HG02763 (cell line): Measurements from ENCODE around the gene GOPC.

Source experiments
- ATAC-seq: cut with Tn5 transposase; IDR thresholded peaks from one replicate; pipeline ENCODE4 v1.9.1; 2021; ENCODE audit warnings: mild to moderate bottlenecking, moderate library complexity; ENCODE audit not compliant: unreplicated experiment

The GOPC gene

DNA sequence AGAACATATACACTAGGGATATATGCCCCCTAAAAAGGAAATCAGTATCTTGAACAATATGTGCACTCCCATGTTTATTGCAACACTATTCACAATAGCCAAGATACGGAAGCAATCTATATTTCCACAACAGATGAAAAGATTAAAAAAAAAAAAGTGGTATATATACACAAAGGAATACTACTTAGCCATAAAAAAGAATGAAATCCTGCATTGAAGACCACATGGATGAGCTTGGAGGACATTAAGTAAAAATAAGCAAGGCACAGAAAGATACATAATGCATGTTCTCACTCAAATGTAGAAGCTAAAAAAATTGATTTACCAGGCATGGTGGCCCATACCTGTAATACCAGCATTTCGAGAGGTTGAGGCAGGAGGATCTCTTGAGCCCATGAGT, 4.6 kb downstream of the GOPC start:
- no peak for ATAC-seq

DNA sequence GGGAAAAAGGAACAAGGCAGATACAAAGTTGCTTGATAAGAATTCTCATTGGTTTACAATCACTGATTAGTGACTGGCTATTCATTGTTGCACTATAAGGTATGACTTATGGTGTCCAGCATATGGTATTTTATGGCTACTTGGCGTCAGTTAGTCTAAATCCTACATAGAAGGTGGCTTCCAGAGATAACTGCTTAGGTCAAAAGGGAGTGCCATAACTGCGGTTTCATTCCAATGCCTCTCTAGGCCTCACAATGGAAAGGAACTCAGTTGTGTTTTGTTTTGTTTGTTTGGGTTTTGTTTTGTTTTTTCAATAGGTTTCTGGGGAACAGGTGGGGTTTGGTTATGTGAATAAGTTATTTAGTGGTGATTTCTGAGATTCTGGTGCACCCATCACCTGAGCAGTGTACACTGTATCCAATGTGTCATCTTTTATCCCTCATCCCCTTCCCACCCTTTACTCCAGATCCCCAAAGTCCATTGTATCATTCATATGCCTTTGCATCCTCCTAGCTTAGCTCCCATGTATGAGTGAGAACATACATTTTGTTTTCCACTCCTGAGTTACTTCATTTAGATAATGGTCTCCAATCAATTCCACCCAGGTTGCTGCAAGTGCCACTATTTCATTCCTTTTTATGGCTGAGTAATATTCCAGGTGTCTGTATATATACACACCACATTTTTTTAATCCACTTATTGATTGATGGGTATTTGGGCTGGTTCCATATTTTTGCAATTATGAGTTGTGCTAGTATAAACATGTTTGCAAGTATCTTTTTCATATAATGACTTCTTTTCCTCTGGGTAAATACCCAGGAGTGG, 7.0 kb downstream of the GOPC start:
- ATAC-seq = no peak

- no peak for ATAC-seq
Observed at GRCh38 chr6:117592983-117593759, 9.1 kb downstream of the GOPC start.

- no peak for ATAC-seq
Observed at GRCh38 chr6:117591405-117591804, 10.9 kb downstream of the GOPC start.

DNA sequence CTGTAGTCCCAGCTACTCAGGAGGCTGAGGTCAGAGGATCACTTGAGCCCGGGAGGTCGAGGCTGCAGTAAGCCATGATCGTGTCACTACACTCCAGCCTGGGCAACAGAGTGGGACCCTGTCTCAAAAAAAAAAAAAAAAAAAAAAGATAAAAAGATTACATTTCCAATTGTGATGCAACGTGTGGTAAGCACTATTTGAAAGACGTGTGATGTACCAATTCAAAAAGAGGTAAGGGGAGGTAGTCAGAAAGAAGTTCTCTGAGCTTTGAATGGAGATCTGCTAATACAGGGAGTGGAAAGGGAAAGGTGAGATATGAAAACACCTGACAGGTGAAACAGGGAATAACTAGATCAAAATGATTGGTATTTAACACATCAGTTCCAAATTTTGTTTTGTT, 11.9 kb downstream of the GOPC start:
- ATAC-seq = no peak

GRCh38 chr6:117585647-117586046, 16.7 kb downstream of the GOPC start:
- no peak for ATAC-seq

GRCh38 chr6:117574198-117574597, 28.1 kb downstream of the GOPC start:
- ATAC-seq = no peak

DNA sequence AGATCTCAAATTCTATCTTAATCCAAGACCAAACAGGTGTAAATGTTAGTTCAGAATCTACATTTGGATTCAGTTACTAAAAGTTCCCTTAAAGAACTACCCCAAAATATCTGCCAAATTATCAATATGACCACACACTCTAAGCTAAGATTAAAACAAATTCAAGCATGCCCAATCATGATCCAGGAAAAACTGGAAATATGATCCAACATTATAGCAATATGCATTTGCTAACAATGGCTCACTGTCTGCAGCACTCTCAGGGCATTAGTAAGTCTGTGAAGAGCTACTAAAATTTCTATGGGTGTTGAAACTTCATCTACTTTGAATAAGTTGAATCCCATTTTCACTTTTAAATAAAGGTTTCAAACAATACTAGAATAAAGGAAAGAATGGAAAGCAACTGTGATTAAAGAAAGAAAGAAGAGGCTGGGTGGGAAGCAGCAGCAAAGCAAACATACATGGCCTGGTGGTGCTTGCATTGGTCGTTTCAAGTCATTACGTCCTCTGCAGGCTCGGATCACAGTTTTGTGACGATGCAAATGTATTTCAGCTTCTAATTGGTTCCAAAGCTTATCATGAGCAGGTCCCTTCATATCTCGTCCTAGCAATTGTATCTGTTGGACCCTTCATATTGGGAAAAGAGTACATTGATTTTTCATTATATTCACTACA, 29.2 kb downstream of the GOPC start:
- ATAC-seq = no peak

DNA sequence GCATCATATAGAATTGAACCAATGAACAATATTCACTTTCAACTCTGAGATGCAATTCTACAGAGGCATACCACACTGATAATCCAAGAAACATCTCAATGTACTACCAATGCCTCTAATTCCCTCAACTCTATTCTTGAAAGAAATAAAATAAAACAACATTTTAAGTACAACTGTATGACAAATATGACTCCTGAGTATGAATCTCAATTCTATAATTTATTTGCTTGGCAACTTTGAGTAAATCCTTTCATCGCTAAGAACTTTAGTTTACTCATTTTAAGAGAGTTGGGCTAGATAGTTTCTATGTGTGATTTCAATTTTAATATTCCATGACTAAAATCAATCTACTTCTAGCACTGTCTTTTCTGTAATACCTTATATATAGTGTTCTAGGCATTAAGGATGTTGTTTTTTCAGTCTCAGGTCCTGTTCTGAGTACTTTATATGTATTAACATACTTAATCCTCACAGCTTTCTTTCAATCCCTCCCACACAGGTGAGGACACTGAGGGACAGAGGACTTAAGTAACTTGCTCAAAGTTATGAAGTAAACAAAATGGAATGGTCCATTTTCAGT, 33.4 kb downstream of the GOPC start:
- ATAC-seq = no peak

GRCh38 chr6:117568247-117568646, 34.1 kb downstream of the GOPC start:
- ATAC-seq = no peak

DNA sequence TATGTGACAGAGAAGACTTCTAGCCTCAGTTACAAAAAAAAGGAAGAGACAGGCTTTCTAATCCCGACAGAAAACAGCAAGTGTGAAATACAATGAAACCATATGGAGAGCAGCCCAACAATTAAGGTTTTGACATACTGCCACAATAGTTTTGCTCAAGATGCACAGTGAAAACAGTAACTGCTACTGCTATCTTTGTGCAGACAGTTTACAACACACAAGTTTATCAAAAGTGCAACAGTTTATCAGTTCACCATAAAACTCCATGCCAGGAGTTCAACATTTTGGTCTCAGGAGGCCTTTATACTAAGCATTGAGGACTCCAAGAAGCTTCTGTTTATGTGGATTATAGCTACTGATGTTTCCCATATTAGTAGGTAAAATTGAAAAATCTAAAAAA, 37.6 kb downstream of the GOPC start:
- ATAC-seq = no peak

GRCh38 chr6:117561128-117561527, 41.2 kb downstream of the GOPC start:
- no peak for ATAC-seq

GRCh38 chr6:117559299-117559698, 43.0 kb downstream of the GOPC start:
- no peak for ATAC-seq

DNA sequence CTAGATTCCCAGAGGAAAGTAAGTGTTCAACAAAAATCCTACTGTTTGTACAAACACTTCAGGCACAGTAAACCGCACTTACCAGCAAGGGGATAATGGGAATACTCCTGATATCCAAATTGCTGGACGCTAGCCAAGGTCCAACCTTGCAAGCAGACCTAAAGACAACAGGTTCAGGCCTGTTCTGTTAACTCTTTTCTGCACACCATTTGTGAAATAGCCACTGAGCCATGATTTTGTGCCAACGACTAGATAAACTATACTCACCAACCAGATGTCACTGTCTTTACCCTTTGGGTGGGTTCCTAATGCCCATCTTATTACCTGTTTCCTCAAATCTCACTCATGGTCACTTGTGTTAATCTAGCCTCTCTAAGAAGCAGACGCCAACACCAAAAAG, 43.5 kb downstream of the GOPC start:
- no peak for ATAC-seq

GRCh38 chr6:117557951-117558350, 44.4 kb downstream of the GOPC start:
- no peak for ATAC-seq

DNA sequence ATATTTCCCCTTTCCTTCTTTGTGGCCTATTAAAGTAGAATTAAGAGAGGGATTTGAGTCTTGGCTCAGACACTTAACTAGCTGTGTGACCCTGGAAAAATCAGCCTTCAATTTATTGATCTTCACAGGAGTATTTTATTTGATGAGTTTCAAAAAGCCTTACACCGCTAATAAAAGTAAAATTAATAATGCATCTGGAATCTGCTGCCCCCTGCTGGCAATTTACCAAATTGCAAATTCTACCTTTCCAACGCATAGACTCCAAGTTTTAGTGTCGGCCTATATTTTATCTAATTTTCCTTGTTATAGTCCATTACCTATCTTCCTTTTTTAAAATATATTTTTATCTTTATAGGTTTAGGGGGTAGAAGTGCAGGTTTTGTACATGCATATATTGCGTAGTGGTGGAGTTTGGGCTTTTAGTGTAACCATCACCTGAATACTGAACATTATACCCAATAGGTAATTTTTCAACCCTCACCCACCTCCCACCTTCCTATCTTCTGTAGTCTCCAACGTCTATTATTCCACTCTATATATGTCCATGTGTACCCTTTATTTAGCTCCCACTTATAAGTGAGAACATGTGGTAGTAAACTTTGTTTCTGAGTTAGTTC, 46.3 kb downstream of the GOPC start:
- ATAC-seq = no peak

GRCh38 chr6:117555262-117555849, 47.0 kb downstream of the GOPC start:
- no peak for ATAC-seq

DNA sequence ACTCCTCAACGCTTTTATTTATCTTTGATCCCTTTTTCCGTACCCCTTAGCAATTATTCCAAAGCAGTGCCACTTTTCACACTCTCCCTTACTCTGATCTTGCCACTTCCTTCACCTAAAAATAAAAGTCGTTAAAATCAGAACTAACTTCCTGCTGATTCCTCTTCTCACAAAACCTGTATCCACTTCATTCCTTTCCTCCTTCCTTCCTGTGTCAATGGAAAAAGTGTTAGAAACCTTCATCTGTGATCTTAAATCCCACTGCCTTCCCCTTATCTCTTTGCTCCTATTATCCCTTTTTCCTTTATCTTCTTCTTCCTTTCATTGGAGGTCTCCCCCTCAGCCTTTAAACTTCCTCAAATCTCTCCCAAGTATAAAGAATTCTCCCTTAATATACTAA, 49.2 kb downstream of the GOPC start:
- no peak for ATAC-seq

GRCh38 chr6:117552618-117553017, 49.7 kb downstream of the GOPC start:
- ATAC-seq = no peak

DNA sequence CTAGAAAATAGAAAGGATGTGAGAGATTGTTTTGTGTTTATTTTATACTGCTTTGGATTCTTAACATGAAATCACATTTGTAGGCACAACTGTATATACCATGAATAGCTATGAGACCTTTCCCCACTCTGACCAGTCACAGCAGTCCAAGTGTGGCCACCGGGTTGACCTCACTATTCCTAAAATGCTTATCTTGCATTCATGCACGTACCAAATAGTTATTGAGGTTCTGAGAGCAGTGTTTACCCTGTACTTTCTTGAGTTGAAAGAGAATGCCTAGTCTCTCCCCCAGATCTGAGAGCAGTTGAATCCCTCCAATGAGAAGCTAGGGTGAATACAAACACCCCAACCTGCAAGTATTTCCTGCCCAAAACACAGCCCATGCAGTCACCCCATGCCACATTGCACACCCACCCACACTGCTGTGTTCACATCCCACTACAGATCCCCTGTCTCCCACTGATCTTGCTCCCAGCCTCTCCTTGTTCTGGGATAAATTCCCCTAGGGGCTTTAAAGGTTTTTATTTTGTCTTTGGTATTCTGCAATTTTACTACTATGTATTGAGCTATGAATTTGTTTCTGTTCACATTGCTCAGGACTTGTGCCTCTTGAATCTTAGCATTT, 51.6 kb downstream of the GOPC start:
- no peak for ATAC-seq
